Fibroblast of villous mesenchyme (primary cell): ENCODE results near the gene HRG. TPM values are rescaled to one million over a fixed set of nuclear protein-coding genes. Genes with fewer than 3 reads are reported as not detected.

Source experiments
- DNase-seq: peaks from one replicate; pipeline ENCODE4 v3.0.0-alpha.2; 2010; ENCODE audit warnings: low read depth
- H3K4me3 ChIP-seq: 2 replicates; pipeline ENCODE4 v1.5.1; 2011; ENCODE audit warnings: low read depth, mild to moderate bottlenecking, low read length
- CTCF ChIP-seq: IDR thresholded peaks from 2 replicates; pipeline ENCODE4 v1.5.1; 2012; ENCODE audit warnings: low read depth, mild to moderate bottlenecking, low read length; ENCODE audit not compliant: insufficient read depth
- total RNA-seq: library from RNA; depleted of rRNA; stranded (reverse); fragments of >200 nt; gene quantifications from 2 replicates; pipeline ENCODE4 v1.2.3, GENCODE V29; 2012

Gene HRG
- total RNA-seq, 1 donor, result not detected

- no peak for TF ChIP-seq CTCF
- DNase-seq, result no peak
- H3K4me3 ChIP-seq, result no peak overlapping the region
These were observed 19.7 kb upstream of the HRG start for GRCh38 chr3:186646106-186646505.

GRCh38 chr3:186646841-186647240, 19.0 kb upstream of the HRG start:
- no peak overlapping the region for H3K4me3 ChIP-seq
- TF ChIP-seq CTCF, result no peak
- DNase-seq, result no peak

GRCh38 chr3:186648851-186649250, 17.0 kb upstream of the HRG start:
- no peak for DNase-seq
- no peak for TF ChIP-seq CTCF
- H3K4me3 ChIP-seq, result no peak overlapping the region

- TF ChIP-seq CTCF, result no peak
- no peak for DNase-seq
These were observed 14.1 kb upstream of the HRG start for GRCh38 chr3:186651678-186652215.

GRCh38 chr3:186653080-186653707, 12.6 kb upstream of the HRG start:
- no peak for DNase-seq
- H3K4me3 ChIP-seq, result no peak overlapping the region
- TF ChIP-seq CTCF, result no peak

More at GRCh38 chr3:186651678-186652215, 14.1 kb upstream of the HRG start:
- H3K4me3 ChIP-seq, result no peak overlapping the region

GRCh38 chr3:186653984-186654383, 11.8 kb upstream of the HRG start:
- DNase-seq, result no peak
- H3K4me3 ChIP-seq, result no peak overlapping the region
- TF ChIP-seq CTCF, result no peak
